Hematopoietic multipotent progenitor cell treated with erythropoietin and hydrocortisone succinate and interleukin-3 and kit ligand, for 6 days (in vitro differentiated cells): ENCODE data around the gene VIP.

ENCODE experiments used
- DNase-seq: peaks from one replicate; pipeline ENCODE4 v3.0.0-alpha.2; 2015

Gene VIP

GRCh38 chr6:152783217-152783878, 32.8 kb downstream of the VIP start:
- DNase-seq, result no peak

GRCh38 chr6:152794696-152795095, 44.1 kb downstream of the VIP start:
- no peak for DNase-seq

DNA sequence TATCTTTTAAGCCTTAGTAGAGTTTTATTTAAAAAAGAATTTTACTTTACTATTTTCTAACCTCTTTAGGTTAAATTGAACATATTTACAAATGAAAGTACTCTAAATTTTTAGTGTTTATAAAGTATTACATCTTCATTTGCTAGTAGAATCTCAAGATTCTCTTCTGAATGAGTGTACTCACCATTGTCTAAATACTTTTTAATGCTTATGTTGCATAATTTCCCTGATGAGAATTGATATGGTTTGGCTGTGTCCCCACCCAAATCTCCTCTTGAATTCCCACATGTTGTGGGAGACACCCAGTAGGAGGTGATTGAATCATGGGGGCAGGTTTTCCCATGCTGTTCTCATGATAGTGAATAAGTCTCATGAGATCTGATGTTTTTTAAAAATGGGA, 53.6 kb downstream of the VIP start:
- DNase-seq, result no peak
